ENCODE data around the gene FMN2.

FMN2 gene

GRCh38 chr1:240496941-240497340 lies 405.3 kb downstream of the FMN2 start:
- peak; percentile 17 for DNase-seq

- no peak for DNase-seq
Measured at GRCh38 chr1:240497908-240498307, 406.2 kb downstream of the FMN2 start.

GRCh38 chr1:240498335-240498734 lies 406.7 kb downstream of the FMN2 start:
- DNase-seq: no peak

GRCh38 chr1:240499012-240499411 lies 407.3 kb downstream of the FMN2 start:
- DNase-seq: peak; percentile 64

- DNase-seq: no peak
Measured at GRCh38 chr1:240500647-240501046, 409.0 kb downstream of the FMN2 start.

- DNase-seq: peak; percentile 67
Measured at GRCh38 chr1:240501115-240501514, 409.4 kb downstream of the FMN2 start.

GRCh38 chr1:240503036-240503435 lies 411.4 kb downstream of the FMN2 start:
- no peak for DNase-seq

GRCh38 chr1:240503558-240503957 lies 411.9 kb downstream of the FMN2 start:
- no peak for DNase-seq

GRCh38 chr1:240506176-240506575 lies 414.5 kb downstream of the FMN2 start:
- DNase-seq: no peak

GRCh38 chr1:240508201-240508600 lies 416.5 kb downstream of the FMN2 start:
- DNase-seq: no peak

- peak; percentile 42 for DNase-seq
Measured at GRCh38 chr1:240508950-240509349, 417.3 kb downstream of the FMN2 start.

- no peak for DNase-seq
Measured at GRCh38 chr1:240511789-240512188, 420.1 kb downstream of the FMN2 start.

GRCh38 chr1:240515505-240515904 lies 423.8 kb downstream of the FMN2 start:
- DNase-seq: peak; percentile 77

GRCh38 chr1:240516069-240516468 lies 424.4 kb downstream of the FMN2 start:
- no peak for DNase-seq

GRCh38 chr1:240517891-240518290 lies 426.2 kb downstream of the FMN2 start:
- no peak for DNase-seq

- no peak for DNase-seq
Measured at GRCh38 chr1:240522122-240522822, 430.6 kb downstream of the FMN2 start.

GRCh38 chr1:240524356-240525069 lies 432.8 kb downstream of the FMN2 start:
- peak; percentile 27 for DNase-seq

All from fibroblast of skin of back (primary cell).